ENCODE results near the gene MRPL54.
"Not testable (repeated sequence)": the region's sequence is repeated elsewhere in the genome, so short reads cannot be mapped to it uniquely, and the experiment has no call there.

Gene MRPL54

DNA sequence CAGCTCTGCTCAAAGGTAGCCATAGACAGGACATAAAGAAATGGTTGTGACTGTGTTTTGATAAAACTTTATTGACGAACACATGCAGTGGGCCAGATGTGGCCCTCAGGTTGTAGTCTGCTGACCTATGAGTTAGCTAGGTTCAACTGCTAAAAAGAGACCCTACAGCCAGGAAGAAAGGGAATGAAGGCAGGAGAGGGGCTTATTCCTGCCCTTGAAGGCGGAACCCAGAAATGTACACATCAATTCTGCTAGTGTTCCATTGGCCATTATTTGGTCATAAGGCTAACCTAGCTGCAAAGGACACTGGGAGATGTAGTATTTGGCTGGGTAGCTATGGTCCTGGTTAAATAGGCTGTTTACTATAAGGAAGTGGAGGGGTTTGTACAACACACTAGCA lies 19.0 kb upstream of the MRPL54 start:
- DNase-seq (ENCODE audit: low read depth): no peak

DNA sequence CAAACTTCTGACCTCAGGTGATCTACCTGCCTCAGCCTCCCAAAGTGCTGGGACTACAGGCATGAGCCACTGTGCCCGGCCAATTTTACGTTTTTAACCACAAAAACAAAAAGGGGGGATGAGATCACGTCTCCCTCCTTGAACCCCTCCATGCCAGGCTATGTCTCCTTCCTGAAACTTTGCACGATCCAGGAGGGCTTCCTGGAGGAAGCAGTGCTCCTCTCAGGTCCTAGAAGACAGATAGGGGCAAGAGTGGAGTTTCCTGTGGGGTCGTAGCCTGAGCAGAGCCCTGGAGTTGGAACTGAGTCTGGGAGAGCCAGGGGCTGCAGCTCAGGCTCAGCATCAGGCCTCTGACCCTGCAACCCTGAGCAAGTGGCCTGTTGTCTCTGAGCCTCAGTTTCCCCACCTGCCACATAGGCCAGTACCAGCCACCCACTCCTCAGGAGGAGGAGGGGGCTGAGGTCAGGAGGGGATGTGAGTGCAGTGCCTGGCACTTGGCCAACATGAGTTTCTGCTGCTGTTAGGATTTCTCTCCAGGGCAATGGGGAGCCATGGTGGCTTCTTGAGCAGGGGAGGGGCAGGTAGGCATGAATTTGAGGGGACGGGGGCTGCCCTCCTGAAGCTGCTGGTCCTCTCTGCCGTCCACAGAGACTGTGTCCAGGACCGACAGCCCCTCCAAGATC lies 17.0 kb upstream of the MRPL54 start:
- DNase-seq (ENCODE audit: low read depth): no peak

DNA sequence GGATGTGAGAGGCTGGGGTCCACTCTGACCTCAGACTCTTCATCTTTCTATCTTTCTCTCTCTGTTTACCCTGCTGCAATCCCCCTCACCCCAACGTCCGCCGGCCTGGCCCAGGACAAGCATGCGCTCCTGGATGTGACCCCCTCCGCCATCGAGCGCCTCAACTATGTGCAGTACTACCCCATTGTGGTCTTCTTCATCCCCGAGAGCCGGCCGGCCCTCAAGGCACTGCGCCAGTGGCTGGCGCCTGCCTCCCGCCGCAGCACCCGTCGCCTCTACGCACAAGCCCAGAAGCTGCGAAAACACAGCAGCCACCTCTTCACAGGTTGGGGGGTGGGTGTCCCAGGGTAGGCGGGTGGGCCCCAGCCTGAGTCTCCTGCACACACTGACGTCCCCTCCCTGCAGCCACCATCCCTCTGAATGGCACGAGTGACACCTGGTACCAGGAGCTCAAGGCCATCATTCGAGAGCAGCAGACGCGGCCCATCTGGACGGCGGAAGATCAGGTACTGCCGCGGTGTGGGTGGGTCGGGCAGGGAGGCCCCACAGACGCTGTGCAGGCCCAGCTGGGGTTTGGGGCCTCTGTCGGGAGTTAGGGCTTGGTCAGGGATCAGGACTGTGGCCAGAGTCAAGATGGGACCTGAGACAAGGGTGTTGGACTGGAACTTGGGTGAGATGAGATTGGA lies 16.0 kb upstream of the MRPL54 start:
- no peak for DNase-seq (ENCODE audit: low read depth)

DNA sequence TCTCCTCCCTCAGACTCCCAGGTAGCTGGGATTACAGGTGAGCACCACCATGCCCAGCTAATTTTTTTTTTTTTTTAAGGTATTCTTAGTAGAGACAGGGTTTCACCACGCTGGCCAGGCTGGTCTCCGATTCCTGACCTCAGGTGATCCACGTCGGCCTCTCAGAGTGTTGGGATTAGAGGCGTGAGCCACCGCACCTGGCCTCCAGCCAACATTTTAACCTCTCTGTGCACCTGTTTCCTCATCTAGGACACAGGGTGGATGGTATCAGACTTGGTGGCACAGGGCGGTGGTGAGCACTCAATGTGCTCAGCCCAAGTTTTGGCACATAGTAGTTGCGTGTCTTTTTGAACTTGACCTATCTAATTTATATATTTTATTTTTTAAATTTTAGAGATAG lies 13.5 kb upstream of the MRPL54 start:
- DNase-seq (ENCODE audit: low read depth): no peak

DNA sequence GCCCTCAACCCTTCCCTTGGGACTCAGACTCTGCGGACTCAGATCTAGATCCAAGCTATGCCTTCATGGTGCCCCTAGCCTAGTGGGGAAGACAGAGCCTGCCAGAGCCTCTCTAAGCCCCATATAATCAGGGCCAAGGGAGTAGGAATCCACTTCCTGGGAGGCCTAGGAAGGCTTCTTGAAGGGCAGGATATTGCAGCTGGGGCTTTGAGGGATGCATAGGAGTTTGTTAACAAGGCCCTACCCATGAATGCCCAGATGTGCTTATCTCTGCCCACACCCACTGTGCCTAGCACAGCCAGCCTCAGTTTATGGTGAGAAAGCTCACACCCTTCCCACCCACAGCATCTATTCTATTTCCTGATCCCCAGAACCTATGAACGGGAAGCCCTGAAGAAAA lies 12.3 kb upstream of the MRPL54 start:
- no peak for DNase-seq (ENCODE audit: low read depth)

DNA sequence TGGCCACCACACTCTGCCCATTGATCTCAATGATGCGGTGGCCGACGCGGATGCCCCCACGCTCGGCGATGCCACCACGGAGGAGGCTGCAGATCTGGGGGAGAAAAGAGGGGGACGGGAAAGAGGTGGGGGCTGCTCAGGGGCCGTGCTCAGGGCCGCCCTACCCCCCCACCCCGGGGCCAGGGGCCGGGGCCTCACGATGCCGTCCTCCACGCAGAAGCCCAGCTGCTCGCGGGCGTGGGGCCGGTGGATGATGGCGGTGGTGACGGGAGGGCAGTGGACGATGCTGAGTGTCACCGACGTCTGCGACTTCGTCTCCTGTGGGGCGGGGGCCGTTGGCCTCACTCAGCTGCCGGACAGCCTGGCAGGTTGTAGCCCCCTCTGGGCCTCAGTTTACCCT lies 11.2 kb upstream of the MRPL54 start:
- DNase-seq (ENCODE audit: low read depth): no peak

DNA sequence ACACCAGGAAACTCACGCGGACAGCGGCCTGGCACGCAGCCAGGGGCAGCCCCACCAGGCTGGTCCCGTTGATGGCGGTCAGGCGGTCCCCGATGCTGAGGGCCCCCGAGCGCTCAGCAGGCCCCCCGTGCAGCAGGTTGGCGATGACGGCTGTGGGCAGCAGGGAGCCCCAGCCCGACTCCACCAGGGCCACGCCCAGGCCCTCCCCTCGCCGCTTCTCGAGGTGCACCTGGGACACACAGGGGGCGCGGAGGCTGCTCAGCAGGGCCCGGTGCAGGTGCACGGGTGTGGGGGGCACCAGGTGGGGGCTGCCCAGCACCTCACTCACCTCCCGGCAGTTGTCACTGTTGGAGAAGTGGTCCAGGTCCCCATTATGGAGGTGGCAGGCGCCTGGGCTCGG lies 10.0 kb upstream of the MRPL54 start:
- no peak for DNase-seq (ENCODE audit: low read depth)

GRCh38 chr19:3753631-3754410 lies 8.7 kb upstream of the MRPL54 start:
- DNase-seq (ENCODE audit: low read depth): no peak

DNA sequence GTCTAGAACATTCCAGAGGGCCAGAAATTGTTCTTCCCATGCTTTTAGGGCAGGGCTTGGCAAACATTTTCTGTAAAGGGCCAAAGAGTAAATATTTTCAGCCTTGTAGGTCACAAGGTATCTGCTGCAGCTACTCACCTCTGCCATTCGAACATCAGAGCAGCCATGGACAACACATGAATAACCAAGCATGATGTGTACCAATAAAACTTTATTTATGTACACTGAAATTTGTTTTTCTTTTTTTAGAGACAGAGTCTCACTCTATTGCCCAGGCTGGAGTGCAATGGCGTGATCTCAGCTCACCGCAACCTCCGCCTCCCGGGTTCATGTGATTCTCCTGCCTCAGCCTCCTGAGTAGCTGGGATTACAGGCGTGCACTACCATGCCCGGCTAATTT lies 4.8 kb upstream of the MRPL54 start:
- not testable (repeated sequence) for DNase-seq (ENCODE audit: low read depth)

GRCh38 chr19:3758297-3758696 lies 4.2 kb upstream of the MRPL54 start:
- DNase-seq (ENCODE audit: low read depth): not testable (repeated sequence)

GRCh38 chr19:3759482-3760254 lies 2.8 kb upstream of the MRPL54 start:
- no peak for DNase-seq (ENCODE audit: low read depth)

- DNase-seq (ENCODE audit: low read depth): no peak
Observed at GRCh38 chr19:3760871-3761361, 1.6 kb upstream of the MRPL54 start.

DNA sequence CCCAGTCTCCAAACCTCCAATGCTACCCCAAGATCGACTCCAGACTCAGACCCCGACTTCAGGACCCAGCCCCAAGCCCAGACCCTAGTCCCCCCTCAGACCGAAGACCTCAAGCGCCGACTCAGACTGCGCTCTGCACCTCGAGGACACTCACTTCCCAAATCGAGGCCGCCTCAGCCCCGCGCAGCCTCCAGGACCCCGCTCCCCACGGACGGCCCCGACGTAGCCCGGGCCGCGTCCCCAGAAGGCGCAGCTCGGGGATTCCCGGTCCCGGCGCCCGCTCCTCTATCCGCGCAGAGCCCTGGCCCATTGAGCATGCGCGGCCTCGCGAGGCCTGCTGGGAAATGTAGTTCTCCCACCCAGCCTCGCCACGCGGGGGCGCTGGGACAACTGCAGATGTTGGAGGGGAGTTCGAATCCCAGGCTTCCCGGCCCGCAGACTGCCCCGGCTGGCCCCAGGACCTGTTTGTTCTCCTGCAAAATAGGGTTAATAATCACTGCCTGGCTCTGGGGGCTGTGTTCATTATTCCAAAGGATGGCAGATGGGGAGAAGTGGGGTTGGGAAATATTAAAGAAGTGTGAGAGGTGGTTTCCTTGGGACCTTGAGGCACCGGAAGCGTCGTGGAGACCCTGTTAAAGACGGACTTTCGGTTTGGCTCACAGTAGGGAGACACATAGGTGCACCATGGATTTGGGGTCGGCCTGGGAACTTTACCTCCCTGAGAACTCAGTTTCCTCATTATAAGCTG lies 926 bp upstream of the MRPL54 start, which contains the start of gene APBA3:
TSS of gene APBA3 (minus strand) at position 311 of the 748 bp plus-strand sequence. CDS start 1,428 bp downstream, outside the sequence.
- peak; percentile 86 for DNase-seq (ENCODE audit: low read depth)

GRCh38 chr19:3762130-3762473 lies 380 bp upstream of the MRPL54 start:
- DNase-seq (ENCODE audit: low read depth): no peak

GRCh38 chr19:3765121-3765520 lies 2.6 kb downstream of the MRPL54 start:
- no peak for DNase-seq (ENCODE audit: low read depth)

GRCh38 chr19:3765757-3766156 lies 3.3 kb downstream of the MRPL54 start:
- not testable (repeated sequence) for DNase-seq (ENCODE audit: low read depth)

DNA sequence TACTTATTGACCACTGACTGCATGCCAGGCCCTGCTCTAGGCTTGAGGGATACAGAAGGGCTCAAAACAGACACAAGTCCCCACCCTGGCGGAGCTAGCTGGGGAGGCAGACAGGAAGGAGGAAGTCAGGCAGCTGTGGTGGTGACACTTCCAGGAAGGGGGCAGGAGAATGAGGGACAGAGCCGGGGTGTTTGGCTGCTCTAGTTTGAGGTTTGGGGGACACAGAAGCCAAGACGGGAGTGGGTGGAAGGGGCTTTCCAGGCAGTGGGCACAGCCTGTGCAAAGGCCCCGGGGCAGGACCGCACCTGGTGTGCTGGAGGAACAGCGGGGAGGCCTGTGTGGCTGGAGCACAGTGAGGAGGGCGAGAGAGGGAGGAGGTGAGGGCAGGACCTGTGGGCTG lies 4.0 kb downstream of the MRPL54 start:
- no peak for DNase-seq (ENCODE audit: low read depth)

GRCh38 chr19:3767050-3767449 lies 4.6 kb downstream of the MRPL54 start:
- DNase-seq (ENCODE audit: low read depth): no peak

DNA sequence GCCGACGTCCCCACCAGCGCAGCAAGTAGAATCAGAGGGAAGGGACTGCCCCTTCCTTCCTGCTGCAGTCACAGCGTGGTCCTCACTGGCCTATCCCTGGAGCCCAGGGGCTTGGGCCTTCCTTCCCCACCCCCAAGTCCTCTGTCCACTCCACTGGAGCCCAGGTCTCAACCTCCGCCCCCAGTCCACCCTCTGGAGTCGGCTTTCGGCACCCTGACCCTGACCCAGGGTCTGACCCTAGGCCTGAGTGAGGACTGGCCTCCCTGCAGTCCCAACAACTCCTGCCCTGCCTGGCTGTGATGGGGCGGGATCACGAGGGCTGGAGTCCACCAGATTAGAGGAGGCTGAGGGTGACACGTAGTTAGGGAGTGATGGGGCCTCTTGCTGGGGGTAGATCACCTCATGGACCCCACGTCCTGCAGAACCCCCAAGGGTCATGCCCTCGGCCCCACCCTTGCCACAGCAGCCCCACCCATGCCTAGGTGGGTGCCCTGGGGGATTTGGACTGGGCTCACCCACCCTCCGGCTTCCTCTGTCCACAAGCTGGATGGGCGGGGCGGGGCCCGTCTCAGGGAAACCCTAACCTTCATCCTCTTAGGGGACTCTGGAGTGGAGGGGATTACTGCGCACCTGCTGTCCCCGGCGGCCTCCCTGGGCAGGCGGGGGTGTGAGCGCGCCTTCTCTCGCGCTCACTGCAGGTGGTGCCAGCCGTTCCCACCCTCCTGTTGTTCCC lies 5.7 kb downstream of the MRPL54 start:
- no peak for DNase-seq (ENCODE audit: low read depth)

- no peak for DNase-seq (ENCODE audit: low read depth)
Observed at GRCh38 chr19:3768748-3769099, 6.2 kb downstream of the MRPL54 start.

GRCh38 chr19:3769494-3769893 lies 7.0 kb downstream of the MRPL54 start:
- no peak for DNase-seq (ENCODE audit: low read depth)
